Lower lobe of right lung (tissue), 2 donors: ENCODE measurements around the gene KRT32. TPM values are rescaled to one million over a fixed set of nuclear protein-coding genes. Genes with fewer than 3 reads are reported as not detected.

ENCODE experiments used
- ATAC-seq, 2 donors: fragments of 200-7000 bp; cut with Tn5 transposase; one replicate each; pipeline ENCODE4 v1.9.1; 2020 to 2022; ENCODE audit warnings: mild to moderate bottlenecking in 2 of 2, moderate library complexity in 2 of 2
- DNase-seq: peaks from one replicate; pipeline ENCODE4 v3.0.0-alpha.2; 2020
- H3K27ac ChIP-seq: fragments of 200-600 bp; one replicate; pipeline ENCODE4 v1.8.0; 2022
- H3K27me3 ChIP-seq: fragments of 200-600 bp; one replicate; pipeline ENCODE4 v1.8.0; 2022; ENCODE audit warnings: low read depth
- H3K36me3 ChIP-seq: fragments of 200-600 bp; one replicate; pipeline ENCODE4 v1.8.0; 2022; ENCODE audit warnings: mild to moderate bottlenecking
- H3K4me1 ChIP-seq: fragments of 200-600 bp; one replicate; pipeline ENCODE4 v1.8.0; 2022
- H3K4me3 ChIP-seq: fragments of 200-600 bp; one replicate; pipeline ENCODE4 v1.8.0; 2022; ENCODE audit warnings: mild to moderate bottlenecking
- H3K9me3 ChIP-seq: fragments of 200-600 bp; one replicate; pipeline ENCODE4 v1.8.0; 2022
- intact Hi-C: fragments of 100-400 bp; cut with DNase I; formaldehyde crosslinking; loops from one replicate; pipeline ENCODE4 v1.11.0; 2022
- total RNA-seq: library from RNA; stranded (reverse); fragmentation: NEBNext Ultra II Directional; extraction: Animal tissue kit (Norgen Biotek cat#: 25700); gene quantifications from one replicate; pipeline ENCODE4 v1.2.1, GENCODE V29; 2021
- TF ChIP-seq, protein P1 (sequence below): fragments of 200-600 bp; IDR thresholded peaks from one replicate; pipeline ENCODE4 v1.8.0; 2022; ENCODE audit warnings: antibody characterized with exemption, mild to moderate bottlenecking
- donor health status: DM: no; HTN: yes; CAD: no; lungs with severe emphysema.

The KRT32 gene
- total RNA-seq, 1 donor from 2014 or later, result not detected

DNA sequence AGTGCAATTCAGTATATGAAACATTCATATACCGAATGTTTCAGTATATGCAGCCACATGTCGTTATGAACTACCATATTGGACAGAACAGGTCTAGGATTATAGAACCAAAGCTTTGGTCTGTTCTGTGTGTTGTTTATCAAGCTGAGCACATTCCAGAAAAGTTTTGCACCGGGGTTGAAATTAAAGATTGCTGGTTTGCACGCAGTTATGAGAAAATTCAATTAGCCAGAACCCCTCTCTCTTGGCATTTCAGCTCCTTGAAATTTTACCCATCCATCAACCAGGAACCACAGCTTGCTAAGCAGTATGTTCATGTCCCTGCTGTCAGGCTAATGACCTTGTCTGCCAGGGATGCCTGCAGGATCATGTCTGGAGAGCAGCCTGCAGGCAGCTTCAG is 9.5 kb downstream of the KRT32 start:
- DNase-seq, result no peak
- Histone ChIP-seq H3K4me3 (no peak overlapping the region), H3K36me3 (no peaks in the 10 kb centered on the region), H3K9me3 (no peaks in the 10 kb centered on the region), H3K27ac (no peak overlapping the region), H3K4me1 (no peaks in the 10 kb centered on the region), H3K27me3 (no peaks in the 10 kb centered on the region)
- no peak for ATAC-seq
- TF ChIP-seq, protein P1, sequence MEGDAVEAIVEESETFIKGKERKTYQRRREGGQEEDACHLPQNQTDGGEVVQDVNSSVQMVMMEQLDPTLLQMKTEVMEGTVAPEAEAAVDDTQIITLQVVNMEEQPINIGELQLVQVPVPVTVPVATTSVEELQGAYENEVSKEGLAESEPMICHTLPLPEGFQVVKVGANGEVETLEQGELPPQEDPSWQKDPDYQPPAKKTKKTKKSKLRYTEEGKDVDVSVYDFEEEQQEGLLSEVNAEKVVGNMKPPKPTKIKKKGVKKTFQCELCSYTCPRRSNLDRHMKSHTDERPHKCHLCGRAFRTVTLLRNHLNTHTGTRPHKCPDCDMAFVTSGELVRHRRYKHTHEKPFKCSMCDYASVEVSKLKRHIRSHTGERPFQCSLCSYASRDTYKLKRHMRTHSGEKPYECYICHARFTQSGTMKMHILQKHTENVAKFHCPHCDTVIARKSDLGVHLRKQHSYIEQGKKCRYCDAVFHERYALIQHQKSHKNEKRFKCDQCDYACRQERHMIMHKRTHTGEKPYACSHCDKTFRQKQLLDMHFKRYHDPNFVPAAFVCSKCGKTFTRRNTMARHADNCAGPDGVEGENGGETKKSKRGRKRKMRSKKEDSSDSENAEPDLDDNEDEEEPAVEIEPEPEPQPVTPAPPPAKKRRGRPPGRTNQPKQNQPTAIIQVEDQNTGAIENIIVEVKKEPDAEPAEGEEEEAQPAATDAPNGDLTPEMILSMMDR, result no peak
- intact Hi-C loops, result no loop called here

DNA sequence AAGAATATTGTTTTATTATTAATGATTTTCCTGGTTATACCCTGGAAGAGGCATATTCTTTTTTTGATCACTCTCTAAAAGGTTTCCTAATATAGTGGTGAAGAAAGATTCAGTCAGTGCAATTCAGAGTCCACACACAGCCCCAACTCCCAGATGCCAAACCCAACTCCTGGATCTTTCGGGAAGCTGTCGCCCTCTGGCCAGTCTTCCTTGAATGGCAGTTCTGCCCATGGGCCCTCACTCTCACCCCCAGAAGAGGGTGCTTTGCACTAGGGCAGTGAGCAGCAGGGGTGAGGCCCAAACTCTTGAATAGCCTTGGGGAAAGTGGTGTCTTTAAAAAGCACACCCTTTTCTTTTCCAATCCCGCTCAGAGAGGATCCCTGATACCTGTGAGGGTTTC is 11.0 kb downstream of the KRT32 start:
- TF ChIP-seq, protein P1, result no peak
- Histone ChIP-seq H3K36me3 (no peaks in the 10 kb centered on the region), H3K9me3 (no peaks in the 10 kb centered on the region), H3K4me1 (no peaks in the 10 kb centered on the region), H3K27ac (no peak overlapping the region), H3K4me3 (no peak overlapping the region), H3K27me3 (no peaks in the 10 kb centered on the region)
- no peak for ATAC-seq
- DNase-seq, result no peak
- intact Hi-C loops, result no loop called here

DNA sequence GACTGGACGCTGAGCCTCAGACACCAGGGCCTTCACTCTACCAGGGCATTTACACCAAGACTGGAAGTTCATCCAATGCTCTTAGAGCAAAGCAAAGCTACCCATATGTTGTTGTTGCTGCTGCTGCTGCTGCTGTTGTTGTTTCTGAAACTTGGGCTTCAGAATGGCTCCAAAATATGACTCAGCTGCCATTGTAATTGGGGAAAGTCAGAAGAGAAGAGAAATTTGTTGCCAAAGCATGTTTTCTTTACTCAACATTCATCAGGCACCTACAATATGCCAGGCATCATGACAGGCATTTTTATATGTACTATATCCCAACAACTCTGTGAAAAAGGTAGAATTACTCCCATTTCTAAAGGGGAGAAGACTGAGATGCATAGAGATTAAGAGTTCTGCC is 11.9 kb downstream of the KRT32 start:
- H3K36me3 ChIP-seq, result no peaks in the 10 kb centered on the region
- no peaks in the 10 kb centered on the region for H3K4me1 ChIP-seq
- no peaks in the 10 kb centered on the region for H3K9me3 ChIP-seq
- DNase-seq (no peak), ATAC-seq (no peak)
- H3K4me3 ChIP-seq, result no peak overlapping the region
- intact Hi-C loops, result no loop called here
- TF ChIP-seq, protein P1, result no peak
- no peaks in the 10 kb centered on the region for H3K27me3 ChIP-seq
- no peak overlapping the region for H3K27ac ChIP-seq

DNA sequence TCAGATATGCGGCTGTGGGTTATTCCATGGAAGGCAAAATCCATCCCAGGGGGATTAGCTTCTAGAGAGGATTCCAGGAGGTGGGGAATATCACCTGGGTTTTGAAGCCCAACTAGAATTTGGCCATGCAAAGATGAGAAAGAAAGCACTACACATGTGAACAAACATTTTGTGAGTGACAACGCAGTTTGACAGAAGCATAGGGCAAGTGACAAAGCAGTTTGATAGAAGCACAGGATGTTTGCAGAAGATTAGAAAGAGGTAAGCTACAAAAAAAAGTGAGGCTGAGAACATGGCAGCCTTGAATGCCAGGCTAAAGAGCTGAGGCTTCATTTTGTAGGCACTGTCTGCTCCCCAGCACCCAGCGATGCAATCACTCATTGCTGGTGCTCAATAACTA is 14.1 kb downstream of the KRT32 start:
- Histone ChIP-seq H3K36me3 (no peaks in the 10 kb centered on the region), H3K4me1 (no peaks in the 10 kb centered on the region), H3K4me3 (no peak overlapping the region), H3K27ac (no peak overlapping the region), H3K27me3 (no peaks in the 10 kb centered on the region), H3K9me3 (no peaks in the 10 kb centered on the region)
- ATAC-seq, result no peak
- DNase-seq, result no peak
- intact Hi-C loops, result no loop called here
- TF ChIP-seq, protein P1, result no peak

DNA sequence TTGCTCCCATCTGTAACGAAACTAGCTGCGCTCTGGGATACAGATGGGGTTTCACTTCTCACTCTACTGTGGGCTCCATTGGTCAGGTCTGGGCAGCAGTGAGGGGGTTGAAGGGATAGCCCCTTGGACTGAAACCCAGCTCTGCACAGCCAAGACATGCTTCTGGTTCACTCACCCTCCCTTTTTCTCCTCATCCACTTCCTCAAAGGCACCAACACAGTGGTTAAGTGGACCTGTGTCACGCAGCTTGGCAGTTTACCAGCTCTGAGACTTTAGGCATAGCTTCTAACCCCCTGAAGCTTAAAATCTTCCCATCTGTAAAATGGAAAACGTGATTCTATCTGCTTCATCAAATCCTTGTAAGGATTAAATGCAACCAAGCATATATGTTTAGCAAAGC is 14.9 kb downstream of the KRT32 start:
- TF ChIP-seq, protein P1, result no peak
- DNase-seq (no peak), ATAC-seq (no peak)
- H3K36me3 ChIP-seq, result no peaks in the 10 kb centered on the region
- no peak overlapping the region for H3K27ac ChIP-seq
- H3K27me3 ChIP-seq, result no peaks in the 10 kb centered on the region
- H3K4me3 ChIP-seq, result no peak overlapping the region
- no peaks in the 10 kb centered on the region for H3K4me1 ChIP-seq
- intact Hi-C loops, result no loop called here
- no peaks in the 10 kb centered on the region for H3K9me3 ChIP-seq

DNA sequence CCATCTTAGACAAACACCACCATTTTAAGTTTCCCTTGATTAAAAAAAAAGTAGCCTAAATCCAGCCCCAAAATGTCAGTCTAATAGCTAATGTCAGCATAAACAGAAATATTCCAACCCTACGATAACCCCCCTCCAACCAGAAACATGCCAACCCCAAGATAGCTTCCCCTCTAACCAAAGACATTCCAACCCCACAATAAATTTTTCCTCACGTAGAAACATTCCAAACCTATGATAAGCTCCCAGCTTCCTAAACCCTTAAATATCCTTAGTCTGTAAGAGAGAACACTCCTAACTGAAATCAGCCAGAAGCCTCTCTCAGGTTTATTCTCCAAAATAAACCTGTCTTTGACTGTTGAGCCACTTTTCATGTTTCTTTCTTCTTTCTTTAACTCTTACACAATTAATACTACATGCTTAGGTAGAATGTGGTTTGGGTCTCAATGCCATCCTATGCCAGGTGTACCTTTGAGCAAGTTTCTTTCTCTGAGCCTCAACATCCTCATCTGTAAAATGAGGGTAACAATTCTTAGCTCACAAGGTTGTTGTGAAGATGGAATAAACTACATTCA is 15.9 kb downstream of the KRT32 start:
- no peak for ATAC-seq
- intact Hi-C loops, result no loop called here
- no peak for DNase-seq

More for the DNA sequence above, 15.9 kb downstream of the KRT32 start:
- H3K36me3 ChIP-seq, result no peaks in the 10 kb centered on the region
- H3K27me3 ChIP-seq, result no peaks in the 10 kb centered on the region
- no peaks in the 10 kb centered on the region for H3K4me1 ChIP-seq
- TF ChIP-seq, protein P1, result no peak
- H3K9me3 ChIP-seq, result no peaks in the 10 kb centered on the region
- H3K4me3 ChIP-seq, result no peak overlapping the region
- no peak overlapping the region for H3K27ac ChIP-seq
